Ovary (tissue), 3 donors: ENCODE results near the gene TMPO.

Experiments used
- EP300 ChIP-seq: sonication (generic); formaldehyde crosslinking; IDR thresholded peaks from one replicate; pipeline ENCODE4 v1.6.1; 2017; ENCODE audit warnings: antibody characterized with exemption
- TF ChIP-seq, protein P1 (sequence below), 3 donors: fragments of 450-650 bp in 2 of 3; fragments of 200-600 bp in 1 of 3; IDR thresholded peaks; one replicate each; pipeline versions ENCODE4 v1.5.1 to v1.8.0; 2016 to 2022; ENCODE audit warnings: antibody characterized with exemption in 3 of 3, mild to moderate bottlenecking in 1 of 3
- donor health status: DM: no; HTN: no; CAD: no.

DNA sequence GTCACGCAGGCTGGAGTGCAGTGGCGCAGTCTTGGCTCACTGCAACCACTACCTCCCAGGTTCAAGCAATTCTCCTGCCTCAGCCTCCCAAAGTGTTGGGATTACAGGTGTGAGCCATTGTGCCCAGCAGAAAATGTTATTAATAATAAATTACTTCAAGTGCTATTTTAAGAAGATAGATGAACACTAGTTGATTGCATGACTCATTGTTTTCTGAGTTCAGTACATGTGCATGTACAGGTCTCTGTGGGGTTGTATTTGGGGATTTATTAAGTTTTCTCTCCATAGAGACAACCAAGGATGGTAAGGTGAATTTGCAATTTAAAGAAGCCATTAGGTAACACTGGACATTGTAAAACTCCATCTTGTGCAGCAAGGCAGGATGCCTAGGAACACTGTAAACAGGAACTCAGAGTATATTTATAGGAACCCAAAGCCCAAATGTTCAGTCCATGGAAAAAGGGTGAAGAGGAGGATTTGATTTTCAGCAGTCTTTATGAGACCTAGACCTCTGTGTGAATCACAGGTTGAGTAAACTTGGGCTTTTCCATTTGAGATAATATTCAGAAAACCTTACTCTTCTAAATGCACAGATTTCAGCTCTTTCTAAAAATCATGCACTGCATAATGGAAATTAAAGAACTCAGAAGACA, 49.3 kb upstream of the TMPO start:
- TF ChIP-seq, protein P1, sequence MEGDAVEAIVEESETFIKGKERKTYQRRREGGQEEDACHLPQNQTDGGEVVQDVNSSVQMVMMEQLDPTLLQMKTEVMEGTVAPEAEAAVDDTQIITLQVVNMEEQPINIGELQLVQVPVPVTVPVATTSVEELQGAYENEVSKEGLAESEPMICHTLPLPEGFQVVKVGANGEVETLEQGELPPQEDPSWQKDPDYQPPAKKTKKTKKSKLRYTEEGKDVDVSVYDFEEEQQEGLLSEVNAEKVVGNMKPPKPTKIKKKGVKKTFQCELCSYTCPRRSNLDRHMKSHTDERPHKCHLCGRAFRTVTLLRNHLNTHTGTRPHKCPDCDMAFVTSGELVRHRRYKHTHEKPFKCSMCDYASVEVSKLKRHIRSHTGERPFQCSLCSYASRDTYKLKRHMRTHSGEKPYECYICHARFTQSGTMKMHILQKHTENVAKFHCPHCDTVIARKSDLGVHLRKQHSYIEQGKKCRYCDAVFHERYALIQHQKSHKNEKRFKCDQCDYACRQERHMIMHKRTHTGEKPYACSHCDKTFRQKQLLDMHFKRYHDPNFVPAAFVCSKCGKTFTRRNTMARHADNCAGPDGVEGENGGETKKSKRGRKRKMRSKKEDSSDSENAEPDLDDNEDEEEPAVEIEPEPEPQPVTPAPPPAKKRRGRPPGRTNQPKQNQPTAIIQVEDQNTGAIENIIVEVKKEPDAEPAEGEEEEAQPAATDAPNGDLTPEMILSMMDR (IDR thresholded peaks at IDR 0.05): no peak
- TF ChIP-seq EP300: no peak
